Measurements from ENCODE around the gene DLEU7. TPM values are rescaled to one million over a fixed set of nuclear protein-coding genes. Genes with fewer than 3 reads are reported as not detected.
A peak's percentile ranks its signal among the peaks of the same experiment; 100 is the strongest.

Gene DLEU7
- total RNA-seq, 1 donor, result 0.84 TPM

DNA sequence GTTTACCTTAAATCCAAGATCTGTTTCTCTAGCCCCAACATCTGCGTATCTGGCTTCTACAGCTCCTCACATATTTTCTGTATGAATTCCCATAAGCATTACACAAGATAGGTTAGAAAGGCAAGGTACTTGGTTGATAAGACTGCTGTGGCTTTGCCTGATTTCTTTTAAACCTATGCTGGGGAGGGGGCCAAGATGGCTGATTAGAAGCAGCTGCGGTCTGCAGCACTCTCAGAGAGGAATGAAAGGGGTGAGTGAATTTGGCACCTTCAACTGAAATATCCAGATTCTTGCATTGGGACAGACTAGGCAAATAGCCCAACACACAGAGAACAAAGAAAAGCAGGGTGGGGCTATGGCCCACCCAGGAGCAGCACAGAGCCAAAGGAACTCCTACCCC is 12.2 kb upstream of the DLEU7 start:
- no peaks in the 10 kb centered on the region for H3K4me1 ChIP-seq (ENCODE audit: insufficient read depth, low read length)

DNA sequence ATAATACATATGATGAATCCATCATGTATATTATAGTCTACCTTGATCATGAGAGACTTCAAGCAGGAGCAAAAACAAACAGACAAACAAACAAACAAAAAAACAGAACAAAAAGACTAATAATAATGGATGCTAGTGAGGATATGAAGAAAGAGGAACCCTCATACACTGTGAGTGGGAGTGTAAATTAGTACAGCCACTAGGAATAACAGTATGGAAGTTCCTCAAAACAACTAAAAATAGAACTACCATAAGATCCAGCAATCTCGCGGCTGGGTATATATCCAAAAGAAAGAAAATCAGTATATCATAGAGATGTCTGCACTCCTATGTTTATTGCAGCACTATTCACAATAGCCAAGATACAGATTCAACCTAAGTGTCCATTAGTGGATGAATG is 7.0 kb upstream of the DLEU7 start:
- H3K4me1 ChIP-seq (ENCODE audit: insufficient read depth, low read length), result peaks cover 11% of the 10 kb centered on the region
- no peaks in the 10 kb centered on the region for H3K27me3 ChIP-seq (ENCODE audit: insufficient read depth, low read length)
- no peak overlapping the region for H3K4me3 ChIP-seq (ENCODE audit: low read length)
- no peaks in the 10 kb centered on the region for H3K9me3 ChIP-seq (ENCODE audit: low read depth, low read length)

More for the DNA sequence above, 12.2 kb upstream of the DLEU7 start:
- Histone ChIP-seq H3K9me3 (ENCODE audit: low read depth, low read length) (peaks cover 18% of the 10 kb centered on the region), H3K4me3 (ENCODE audit: low read length) (no peak overlapping the region), H3K27me3 (ENCODE audit: insufficient read depth, low read length) (no peaks in the 10 kb centered on the region)

- no peaks in the 10 kb centered on the region for H3K9me3 ChIP-seq (ENCODE audit: low read depth, low read length)
- H3K4me3 ChIP-seq (ENCODE audit: low read length), result no peak overlapping the region
- H3K4me1 ChIP-seq (ENCODE audit: insufficient read depth, low read length), result peaks cover 24% of the 10 kb centered on the region
- H3K27me3 ChIP-seq (ENCODE audit: insufficient read depth, low read length), result peaks cover 2% of the 10 kb centered on the region
Measured at GRCh38 chr13:50847501-50847900, 4.0 kb upstream of the DLEU7 start.

DNA sequence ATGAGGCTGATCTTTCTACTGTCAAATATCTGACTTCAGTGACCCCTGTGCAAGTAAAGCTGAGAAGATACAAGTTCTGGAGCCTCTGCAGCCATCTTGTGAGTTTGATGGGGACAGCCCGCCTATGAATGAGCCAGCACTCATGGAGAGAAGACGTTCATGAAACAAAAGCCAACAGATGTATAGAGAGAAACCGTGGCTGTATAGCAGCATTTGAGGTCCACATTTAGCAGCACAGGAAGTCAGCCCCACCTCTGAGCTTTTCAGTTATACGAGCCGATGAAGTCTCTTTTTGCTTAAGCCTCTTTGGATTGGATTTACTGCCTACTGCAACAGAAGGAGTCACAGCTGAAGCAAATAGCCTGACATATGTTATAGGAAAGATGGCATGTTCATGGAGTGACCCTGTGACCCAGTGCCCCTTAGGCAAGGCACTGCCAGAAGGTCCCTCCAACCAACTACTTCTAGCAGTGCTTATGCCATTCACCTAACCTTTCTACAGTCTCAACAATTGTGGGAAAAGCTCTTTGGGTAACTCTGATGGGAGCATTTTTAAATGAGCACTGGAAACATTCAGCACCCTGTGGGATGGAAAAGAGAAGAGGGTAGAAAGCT is 3.5 kb upstream of the DLEU7 start:
- H3K4me1 ChIP-seq (ENCODE audit: insufficient read depth, low read length), result peaks cover 25% of the 10 kb centered on the region
- no peak overlapping the region for H3K4me3 ChIP-seq (ENCODE audit: low read length)

DNA sequence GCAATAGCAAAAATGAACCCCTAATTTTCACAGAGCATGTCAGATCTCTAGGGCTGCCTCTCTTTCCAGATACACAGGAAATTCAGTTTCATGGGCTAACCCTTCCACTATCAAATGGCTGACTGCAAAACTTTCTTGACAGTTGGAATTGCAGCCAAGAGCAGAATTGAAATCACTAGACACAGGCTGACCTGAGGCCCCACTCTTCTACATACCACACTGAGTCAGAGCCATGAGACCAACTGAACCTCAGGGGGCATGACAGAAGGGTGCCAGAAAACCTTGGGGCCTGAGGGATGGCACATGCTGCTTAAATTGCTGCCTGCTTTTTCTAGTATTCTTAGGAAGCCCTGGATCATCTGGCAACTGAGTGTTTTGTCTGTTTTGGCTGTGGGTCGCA is 1.7 kb upstream of the DLEU7 start:
- H3K9me3 ChIP-seq (ENCODE audit: low read depth, low read length), result no peaks in the 10 kb centered on the region
- peaks cover 25% of the 10 kb centered on the region for H3K4me1 ChIP-seq (ENCODE audit: insufficient read depth, low read length)
- no peak overlapping the region for H3K4me3 ChIP-seq (ENCODE audit: low read length)
- peaks cover 7% of the 10 kb centered on the region for H3K27me3 ChIP-seq (ENCODE audit: insufficient read depth, low read length)

More for the DNA sequence above, 3.5 kb upstream of the DLEU7 start:
- H3K9me3 ChIP-seq (ENCODE audit: low read depth, low read length), result no peaks in the 10 kb centered on the region
- H3K27me3 ChIP-seq (ENCODE audit: insufficient read depth, low read length), result peaks cover 7% of the 10 kb centered on the region

GRCh38 chr13:50844084-50844875 is 788 bp upstream of the DLEU7 start:
- H3K27me3 ChIP-seq (ENCODE audit: insufficient read depth, low read length), result peaks cover 7% of the 10 kb centered on the region
- H3K9me3 ChIP-seq (ENCODE audit: low read depth, low read length), result no peaks in the 10 kb centered on the region
- peaks cover 25% of the 10 kb centered on the region for H3K4me1 ChIP-seq (ENCODE audit: insufficient read depth, low read length)
- no peak overlapping the region for H3K4me3 ChIP-seq (ENCODE audit: low read length)

DNA sequence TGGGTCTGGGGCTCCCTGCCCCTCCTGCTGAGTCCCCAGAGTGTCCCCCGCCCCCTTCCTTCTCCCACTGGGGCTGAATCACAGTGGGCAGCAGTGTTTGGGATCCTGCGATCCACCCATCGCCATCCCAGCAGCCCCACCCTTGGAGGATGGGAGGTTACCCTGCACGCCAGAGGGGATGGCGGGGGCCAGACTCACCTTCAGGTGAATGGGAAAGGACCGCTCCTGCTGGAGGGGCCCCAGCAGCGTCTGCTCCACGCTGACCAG is 569 bp downstream of the DLEU7 start:
- H3K4me3 ChIP-seq (ENCODE audit: low read length), result peak overlapping the region; percentile 5
- no peaks in the 10 kb centered on the region for H3K9me3 ChIP-seq (ENCODE audit: low read depth, low read length)
- peaks cover 25% of the 10 kb centered on the region for H3K4me1 ChIP-seq (ENCODE audit: insufficient read depth, low read length)
- H3K27me3 ChIP-seq (ENCODE audit: insufficient read depth, low read length), result peaks cover 7% of the 10 kb centered on the region

- Histone ChIP-seq H3K4me3 (ENCODE audit: low read length) (no peak overlapping the region), H3K9me3 (ENCODE audit: low read depth, low read length) (no peaks in the 10 kb centered on the region)
Measured at GRCh38 chr13:50842251-50842989, 1.1 kb downstream of the DLEU7 start.

DNA sequence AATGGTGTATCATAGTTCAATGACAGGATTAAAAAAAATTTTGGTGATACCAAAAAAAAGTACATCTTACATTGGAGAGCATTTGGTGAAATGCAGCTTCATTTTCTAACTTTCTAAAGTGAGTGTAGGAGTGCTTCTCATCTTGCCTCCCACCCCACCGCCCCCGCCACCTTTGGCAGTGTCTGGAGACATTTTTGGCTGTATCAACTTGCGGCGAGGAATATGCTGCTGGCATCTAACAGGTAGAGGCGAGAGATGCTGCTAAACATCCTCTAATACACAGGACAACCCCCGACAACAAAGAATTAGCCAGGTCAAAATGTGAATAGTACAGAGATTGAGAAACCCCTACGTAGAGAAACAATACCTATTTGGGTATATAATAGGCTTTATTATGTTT is 1.7 kb downstream of the DLEU7 start:
- Histone ChIP-seq H3K9me3 (ENCODE audit: low read depth, low read length) (no peaks in the 10 kb centered on the region), H3K4me3 (ENCODE audit: low read length) (no peak overlapping the region), H3K27me3 (ENCODE audit: insufficient read depth, low read length) (peaks cover 7% of the 10 kb centered on the region), H3K4me1 (ENCODE audit: insufficient read depth, low read length) (peaks cover 19% of the 10 kb centered on the region)

More at GRCh38 chr13:50842251-50842989, 1.1 kb downstream of the DLEU7 start:
- Histone ChIP-seq H3K27me3 (ENCODE audit: insufficient read depth, low read length) (peaks cover 7% of the 10 kb centered on the region), H3K4me1 (ENCODE audit: insufficient read depth, low read length) (peaks cover 25% of the 10 kb centered on the region)

DNA sequence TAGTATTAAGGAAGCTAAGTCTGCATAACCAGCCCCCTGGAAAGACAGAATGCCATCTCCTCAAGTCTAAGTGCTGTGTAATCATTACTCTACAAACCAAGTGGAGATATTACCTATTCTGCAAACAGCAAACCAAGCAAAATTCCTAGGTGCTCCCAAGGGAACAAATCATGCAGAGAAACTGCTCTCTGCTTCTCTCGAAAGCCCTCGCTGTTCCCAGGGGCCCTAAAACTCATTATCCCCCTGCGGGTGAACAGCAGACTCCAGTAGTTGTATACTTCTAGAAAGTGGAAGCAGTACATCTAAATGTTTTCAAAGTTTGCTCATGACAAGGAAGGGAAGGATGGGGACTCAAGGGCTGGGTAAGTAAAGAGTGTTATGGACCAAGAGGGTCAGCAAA is 3.2 kb downstream of the DLEU7 start:
- Histone ChIP-seq H3K4me1 (ENCODE audit: insufficient read depth, low read length) (peaks cover 13% of the 10 kb centered on the region), H3K4me3 (ENCODE audit: low read length) (no peak overlapping the region), H3K27me3 (ENCODE audit: insufficient read depth, low read length) (peaks cover 7% of the 10 kb centered on the region), H3K9me3 (ENCODE audit: low read depth, low read length) (no peaks in the 10 kb centered on the region)

DNA sequence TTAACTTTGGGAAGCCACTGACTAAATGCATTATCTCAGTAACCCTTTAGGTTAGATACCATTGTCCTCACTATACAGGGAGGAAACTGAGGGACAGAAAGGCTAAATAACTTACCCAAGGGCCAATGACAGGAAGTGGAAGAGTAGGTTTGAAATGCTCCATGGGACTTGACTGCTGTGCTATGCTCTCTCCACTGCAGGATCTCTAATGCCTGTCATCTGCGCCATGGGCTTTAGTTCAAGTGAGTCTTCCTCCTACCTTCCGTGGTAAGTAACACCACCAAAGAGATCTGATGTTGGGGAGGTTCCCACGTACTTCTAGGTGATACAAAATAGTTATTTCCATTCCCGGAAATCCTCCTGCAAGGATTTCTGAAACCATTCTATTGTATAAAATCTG is 3.7 kb downstream of the DLEU7 start:
- H3K4me1 ChIP-seq (ENCODE audit: insufficient read depth, low read length), result peaks cover 13% of the 10 kb centered on the region
- H3K27me3 ChIP-seq (ENCODE audit: insufficient read depth, low read length), result peaks cover 7% of the 10 kb centered on the region
- no peak overlapping the region for H3K4me3 ChIP-seq (ENCODE audit: low read length)
- no peaks in the 10 kb centered on the region for H3K9me3 ChIP-seq (ENCODE audit: low read depth, low read length)

- no peaks in the 10 kb centered on the region for H3K9me3 ChIP-seq (ENCODE audit: low read depth, low read length)
- H3K4me1 ChIP-seq (ENCODE audit: insufficient read depth, low read length), result peaks cover 12% of the 10 kb centered on the region
- H3K4me3 ChIP-seq (ENCODE audit: low read length), result no peak overlapping the region
- H3K27me3 ChIP-seq (ENCODE audit: insufficient read depth, low read length), result peaks cover 7% of the 10 kb centered on the region
Measured at GRCh38 chr13:50838701-50839100, 4.8 kb downstream of the DLEU7 start.

DNA sequence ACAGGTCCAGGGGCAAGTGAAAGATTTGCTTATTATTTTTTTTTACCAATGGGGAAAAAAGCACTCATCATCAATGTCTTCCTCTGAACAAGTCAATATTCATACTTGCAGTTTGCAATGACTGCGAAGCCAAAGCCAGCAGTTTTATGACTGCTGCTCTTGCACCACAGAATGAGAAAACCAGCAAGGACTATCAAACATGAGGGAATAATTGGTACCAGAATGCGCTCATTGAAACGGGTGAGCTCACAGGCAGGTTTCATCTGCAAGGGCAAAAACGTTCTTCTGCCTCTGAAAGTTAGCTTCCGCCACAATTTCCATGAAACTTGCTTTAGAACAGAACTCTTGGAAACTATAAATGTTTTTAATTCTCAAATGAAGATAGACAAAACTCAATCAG is 5.5 kb downstream of the DLEU7 start:
- peaks cover 6% of the 10 kb centered on the region for H3K4me1 ChIP-seq (ENCODE audit: insufficient read depth, low read length)
- no peak overlapping the region for H3K4me3 ChIP-seq (ENCODE audit: low read length)
- peaks cover 7% of the 10 kb centered on the region for H3K27me3 ChIP-seq (ENCODE audit: insufficient read depth, low read length)
- no peaks in the 10 kb centered on the region for H3K9me3 ChIP-seq (ENCODE audit: low read depth, low read length)

DNA sequence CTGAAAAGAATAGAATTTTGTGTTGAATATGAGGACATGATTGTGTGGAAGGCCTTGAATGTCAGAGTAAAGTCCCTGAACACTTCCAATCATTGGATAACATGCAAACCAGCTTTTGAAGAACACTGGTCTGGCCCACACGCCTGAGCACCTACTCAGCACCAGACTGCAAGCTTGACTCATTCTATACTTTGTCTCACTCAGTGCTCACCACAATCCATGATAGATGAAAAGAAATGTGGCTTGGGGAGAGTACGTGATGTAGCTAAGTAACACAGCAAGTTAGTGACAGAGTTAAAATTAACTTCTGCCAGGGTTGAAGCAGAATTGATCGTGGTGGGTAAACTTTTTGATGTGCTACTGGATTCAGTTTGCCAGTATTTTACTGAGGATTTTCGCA is 12.0 kb downstream of the DLEU7 start:
- Histone ChIP-seq H3K9me3 (ENCODE audit: low read depth, low read length) (no peaks in the 10 kb centered on the region), H3K27me3 (ENCODE audit: insufficient read depth, low read length) (no peaks in the 10 kb centered on the region), H3K4me1 (ENCODE audit: insufficient read depth, low read length) (peaks cover 21% of the 10 kb centered on the region), H3K4me3 (ENCODE audit: low read length) (no peak overlapping the region)

DNA sequence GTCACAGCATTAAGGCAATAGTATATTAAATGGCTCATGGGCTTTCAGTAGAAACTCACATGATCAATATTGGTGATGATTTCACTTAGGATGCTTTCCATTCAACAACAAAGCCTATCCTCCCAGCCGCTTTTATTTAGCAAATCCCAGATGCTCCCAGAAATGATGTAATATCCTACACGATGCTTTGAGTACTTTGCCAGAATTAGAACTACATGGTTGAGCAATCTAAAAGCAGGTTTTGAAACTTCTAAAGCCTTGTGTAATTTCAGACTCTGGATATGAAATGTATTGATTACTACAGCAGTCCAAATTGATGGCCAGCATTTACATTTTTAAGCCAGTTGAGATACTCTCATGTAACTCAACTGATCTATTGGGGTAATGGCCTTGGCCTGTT is 13.6 kb downstream of the DLEU7 start:
- H3K4me3 ChIP-seq (ENCODE audit: low read length), result no peak overlapping the region
- H3K4me1 ChIP-seq (ENCODE audit: insufficient read depth, low read length), result peaks cover 21% of the 10 kb centered on the region
- no peaks in the 10 kb centered on the region for H3K9me3 ChIP-seq (ENCODE audit: low read depth, low read length)
- H3K27me3 ChIP-seq (ENCODE audit: insufficient read depth, low read length), result no peaks in the 10 kb centered on the region

Measured in mononuclear cell (primary cell).